ENCODE measurements around the gene FBXL4.

DNA sequence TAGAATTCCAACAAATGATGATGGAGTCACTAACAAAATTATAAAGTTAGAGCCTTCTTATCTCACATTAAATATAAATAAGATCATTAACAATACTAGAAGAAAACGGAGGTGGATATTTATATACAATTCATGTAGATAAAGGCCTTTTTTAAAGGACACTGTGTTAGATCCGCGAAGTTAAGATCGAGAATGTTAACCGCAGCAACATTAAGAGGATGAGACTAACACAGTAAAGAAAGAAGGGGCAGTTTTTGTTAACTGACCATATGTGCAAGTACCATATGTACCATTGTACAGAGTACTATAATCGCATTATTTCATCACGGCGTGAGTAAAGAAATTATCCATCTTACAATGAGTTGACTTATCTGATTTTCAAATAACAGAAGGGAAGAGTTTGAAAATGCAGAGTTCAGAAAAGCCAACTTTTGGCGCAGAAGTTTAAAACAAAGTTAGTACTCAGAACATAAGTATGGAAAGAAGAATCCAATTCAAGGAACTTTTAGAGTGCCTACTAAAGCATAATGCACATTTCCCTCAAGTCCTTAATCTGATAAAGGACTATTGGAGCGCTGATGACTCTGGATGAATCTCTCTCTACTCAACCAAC lies 1.4 kb downstream of the FBXL4 start:
- TF ChIP-seq EP300 (IDR thresholded peaks at IDR 0.05; ENCODE audit: borderline replicate concordance in 1 of 2, low read depth in 2 of 2, low read length in 2 of 2) (no peak), SP1 (IDR thresholded peaks at IDR 0.05; ENCODE audit: low read depth, low read length) (no peak), POLR2AphosphoS5 (IDR thresholded peaks at IDR 0.05; ENCODE audit: low read depth, low read length) (no peak), GABPA (IDR thresholded peaks at IDR 0.05; ENCODE audit: borderline replicate concordance, insufficient read depth, low read length) (no peak), POLR2A (IDR thresholded peaks at IDR 0.05; ENCODE audit: control extremely low read depth in 1 of 2, low read depth in 2 of 2, low read length in 2 of 2) (no peak), EZH2 (IDR thresholded peaks at IDR 0.05; ENCODE audit: low read depth, low read length, severe bottlenecking) (no peak)
- TF ChIP-seq, protein P1, sequence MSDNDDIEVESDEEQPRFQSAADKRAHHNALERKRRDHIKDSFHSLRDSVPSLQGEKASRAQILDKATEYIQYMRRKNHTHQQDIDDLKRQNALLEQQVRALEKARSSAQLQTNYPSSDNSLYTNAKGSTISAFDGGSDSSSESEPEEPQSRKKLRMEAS (IDR thresholded peaks at IDR 0.05) = no peak

Data from H1 (cell line).